HCT116 (cell line): Measurements from ENCODE around the gene REEP5. TPM values are rescaled to one million over a fixed set of nuclear protein-coding genes. Genes with fewer than 3 reads are reported as not detected.

Experiments
- ATAC-seq: fragments of 200-7000 bp; cut with Tn5 transposase; 2 replicates; pipeline ENCODE4 v1.9.1; 2020; ENCODE audit warnings: mild to moderate bottlenecking, moderate library complexity
- BruUV-seq: library from RNA; stranded (reverse); fragments of 400-500 nt; replicated peaks from 2 replicates; lab custom pipeline; 2021; lab: Mats Ljungman, UMichigan
- CTCF ChIA-PET: fragments of 300-600 bp; sonication (Branson Sonifier 250); formaldehyde crosslinking; loops from one replicate; lab custom pipeline; 2021; ENCODE audit warnings: antibody characterized with exemption; lab: Charles Lee
- POLR2A ChIA-PET: fragments of 300-600, 350-600 bp; sonication (Branson Sonifier 250); formaldehyde crosslinking; loops from one replicate; lab custom pipeline; 2021; ENCODE audit warnings: antibody characterized with exemption; lab: Charles Lee
- RAD21 ChIA-PET, 2 experiments: fragments of 300-600 bp; sonication (Branson Sonifier 250); formaldehyde crosslinking; loops; one replicate each; lab custom pipeline; 2023; ENCODE audit warnings: low total read pairs in 2 of 2; ENCODE audit not compliant: uncharacterized antibody in 2 of 2, unreplicated experiment in 2 of 2, low non-redundant PET in 1 of 2; lab: Charles Lee
- DNase-seq: peaks from one replicate; pipeline ENCODE4 v3.0.0-alpha.2; 2010; ENCODE audit warnings: low read depth, low spot score
- H2AFZ ChIP-seq: fragments of 200-600 bp; shearing (Covaris generic), sonication (generic); 2 replicates; pipeline ENCODE4 v1.6.1; 2017; ENCODE audit warnings: low read depth, mixed run types, mixed read lengths, antibody characterized with exemption, low read length; ENCODE audit not compliant: poor library complexity, severe bottlenecking
- H3K27ac ChIP-seq: 2 replicates; pipeline ENCODE4 v1.5.1; 2012; ENCODE audit warnings: low read depth, low read length
- H3K27me3 ChIP-seq: fragments of 200-600 bp; sonication (generic); 2 replicates; pipeline ENCODE4 v1.6.1; 2016; ENCODE audit warnings: mixed run types, low read length, mixed read lengths; ENCODE audit not compliant: insufficient read depth
- H3K36me3 ChIP-seq, 2 experiments: fragments of 200-500 bp in 1 of 2; fragments of 200-600 bp in 1 of 2; sonication (Bioruptor generic) in 1 of 2; sonication (generic) in 1 of 2; 2 replicates each; pipeline versions ENCODE4 v1.5.1 to v1.6.1; 2014 to 2016; ENCODE audit warnings: low read length in 2 of 2, inconsistent platforms in 1 of 2, mixed read lengths in 1 of 2, mixed run types in 1 of 2; ENCODE audit not compliant: insufficient read depth in 2 of 2, control insufficient read depth in 1 of 2
- H3K4me1 ChIP-seq, 2 experiments: fragments of 200-600 bp in 1 of 2; sonication (generic) in 1 of 2; 2 replicates each; pipeline versions ENCODE4 v1.5.1 to v1.6.1; 2012 to 2017; ENCODE audit warnings: low read length in 2 of 2, inconsistent platforms in 1 of 2, mild to moderate bottlenecking in 1 of 2, mixed read lengths in 1 of 2, mixed run types in 1 of 2, moderate library complexity in 1 of 2; ENCODE audit not compliant: insufficient read depth in 2 of 2, control insufficient read depth in 1 of 2
- H3K4me2 ChIP-seq: fragments of 200-600 bp; sonication (generic); 2 replicates; pipeline ENCODE4 v1.6.1; 2017; ENCODE audit warnings: mixed run types, low read length, mixed read lengths
- H3K4me3 ChIP-seq, 2 experiments: fragments of 200-600 bp in 1 of 2; sonication (generic) in 1 of 2; replicated peaks in 1 of 2; 2 replicates each; pipeline ENCODE4 v1.5.1; 2011 to 2016; ENCODE audit warnings: low read length in 2 of 2, control low read depth in 1 of 2, low read depth in 1 of 2, mild to moderate bottlenecking in 1 of 2, mixed read lengths in 1 of 2, mixed run types in 1 of 2
- H3K79me2 ChIP-seq: fragments of 200-600 bp; sonication (generic); 2 replicates; pipeline ENCODE4 v1.6.1; 2017; ENCODE audit warnings: mild to moderate bottlenecking, mixed run types, low read length, moderate library complexity, mixed read lengths; ENCODE audit not compliant: insufficient read depth
- H3K9ac ChIP-seq: fragments of 200-600 bp; sonication (generic); 2 replicates; pipeline ENCODE4 v1.6.1; 2016; ENCODE audit warnings: low read length, mixed read lengths
- H3K9me2 ChIP-seq: fragments of 200-600 bp; sonication (generic), shearing (Covaris generic); 2 replicates; pipeline ENCODE4 v1.6.1; 2017; ENCODE audit warnings: mixed run types, mild to moderate bottlenecking, moderate library complexity; ENCODE audit not compliant: insufficient read depth
- H3K9me3 ChIP-seq, 2 experiments: fragments of 200-500 bp in 1 of 2; fragments of 200-600 bp in 1 of 2; sonication (Bioruptor generic) in 1 of 2; sonication (generic) in 1 of 2; 2 replicates each; pipeline ENCODE4 v1.6.1; 2014 to 2017; ENCODE audit warnings: low read length in 2 of 2, mixed read lengths in 2 of 2, inconsistent platforms in 1 of 2, low read depth in 1 of 2, mild to moderate bottlenecking in 1 of 2, mixed run types in 1 of 2, moderate library complexity in 1 of 2; ENCODE audit not compliant: control insufficient read depth in 1 of 2, insufficient read depth in 1 of 2
- H4K20me1 ChIP-seq: fragments of 200-600 bp; sonication (generic), shearing (Covaris generic); 2 replicates; pipeline ENCODE4 v1.6.1; 2017; ENCODE audit warnings: mixed run types, mild to moderate bottlenecking, moderate library complexity; ENCODE audit not compliant: insufficient read depth
- ELF1 ChIP-seq: IDR thresholded peaks from 2 replicates; pipeline ENCODE4 v1.6.1; 2012; ENCODE audit warnings: low read depth, borderline replicate concordance
- EZH2phosphoT487 ChIP-seq: fragments of 200-600 bp; IDR thresholded peaks from 2 replicates; pipeline ENCODE4 v1.6.1; 2018; ENCODE audit warnings: antibody characterized with exemption, borderline replicate concordance
- RAD21 ChIP-seq: IDR thresholded peaks from 2 replicates; pipeline ENCODE4 v1.6.1; 2012; ENCODE audit warnings: low read depth, mild to moderate bottlenecking
- SIN3A ChIP-seq: IDR thresholded peaks from 2 replicates; pipeline ENCODE4 v1.6.1; 2012; ENCODE audit warnings: low read depth
- SP1 ChIP-seq: IDR thresholded peaks from 2 replicates; pipeline ENCODE4 v1.6.1; 2012; ENCODE audit warnings: low read depth
- TCF7L2 ChIP-seq: IDR thresholded peaks from 2 replicates; pipeline ENCODE4 v1.7.0; 2011; ENCODE audit warnings: borderline replicate concordance, inconsistent platforms; ENCODE audit not compliant: insufficient read depth, insufficient read length; ENCODE audit errors: extremely low read depth
- ZFX ChIP-seq: fragments of 450-650 bp; IDR thresholded peaks from 2 replicates; pipeline ENCODE4 v1.6.1; 2017
- intact Hi-C: fragments of 100-400 bp; cut with micrococcal nuclease; formaldehyde crosslinking; loops from 2 replicates; pipeline ENCODE4 v1.10.0; 2022
- total RNA-seq: library from RNA; stranded (reverse); gene quantifications from one replicate; pipeline ENCODE4 v1.2.1, GENCODE V29; 2021; ENCODE audit not compliant: unreplicated experiment
- TF ChIP-seq, protein P1 (sequence below), 3 experiments: fragments of 200-600 bp in 1 of 3; sonication (generic) in 1 of 3; IDR thresholded peaks in 2 of 3; conservative IDR thresholded peaks in 1 of 3; 2 replicates each; pipeline ENCODE4 v1.5.1; 2012 to 2017; ENCODE audit warnings: low read depth in 2 of 3, low read length in 2 of 3, antibody characterized with exemption in 1 of 3, borderline replicate concordance in 1 of 3, control low read depth in 1 of 3, mild to moderate bottlenecking in 1 of 3, mixed read lengths in 1 of 3, mixed run types in 1 of 3, moderate library complexity in 1 of 3; ENCODE audit not compliant: insufficient read depth in 1 of 3
- TF ChIP-seq, protein P2 (sequence below): IDR thresholded peaks from 2 replicates; pipeline ENCODE4 v1.6.1; 2011; ENCODE audit warnings: mild to moderate bottlenecking, low read length, moderate library complexity; ENCODE audit not compliant: insufficient replicate concordance; ENCODE audit errors: extremely low read depth
- TF ChIP-seq, protein P3 (sequence below): IDR thresholded peaks from 2 replicates; pipeline ENCODE4 v1.6.1; 2012; ENCODE audit warnings: low read depth

Gene REEP5
- total RNA-seq, 1 experiment from 2014 or later, result 71.7 TPM

DNA sequence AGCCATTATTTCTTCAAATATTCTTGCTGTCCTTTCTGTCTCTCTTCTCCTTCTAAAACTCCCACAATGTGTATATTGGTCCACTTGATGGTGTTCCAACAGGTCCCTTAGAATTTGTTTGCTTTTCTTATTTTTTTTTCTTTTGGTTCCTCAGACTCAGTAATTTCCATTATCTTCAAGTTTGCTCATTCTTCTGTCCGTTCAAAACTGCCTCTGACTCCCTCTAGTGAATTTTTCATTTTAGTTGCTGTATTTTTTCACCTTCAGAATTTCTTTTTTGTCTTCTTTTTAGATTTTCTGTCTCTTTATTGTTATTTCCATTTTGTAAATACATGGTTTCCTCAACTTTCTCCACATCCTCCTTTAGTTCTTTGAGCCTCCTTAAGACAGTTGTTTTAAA is 67.4 kb downstream of the REEP5 start:
- RAD21 ChIA-PET, result no interaction called here
- no peak overlapping the region for H3K4me3 ChIP-seq
- H3K9me2 ChIP-seq, result no peaks in the 10 kb centered on the region
- H3K27me3 ChIP-seq, result no peaks in the 10 kb centered on the region
- CTCF ChIA-PET, result no interaction called here
- no TSS peak for BruUV-seq
- DNase-seq (no peak), ATAC-seq (no peak)
- no peaks in the 10 kb centered on the region for H3K9me3 ChIP-seq
- no peak overlapping the region for H3K4me2 ChIP-seq
- intact Hi-C loops, result no loop called here
- no peak overlapping the region for H3K27ac ChIP-seq
- H3K79me2 ChIP-seq, result no peaks in the 10 kb centered on the region
- TF ChIP-seq, protein P1, sequence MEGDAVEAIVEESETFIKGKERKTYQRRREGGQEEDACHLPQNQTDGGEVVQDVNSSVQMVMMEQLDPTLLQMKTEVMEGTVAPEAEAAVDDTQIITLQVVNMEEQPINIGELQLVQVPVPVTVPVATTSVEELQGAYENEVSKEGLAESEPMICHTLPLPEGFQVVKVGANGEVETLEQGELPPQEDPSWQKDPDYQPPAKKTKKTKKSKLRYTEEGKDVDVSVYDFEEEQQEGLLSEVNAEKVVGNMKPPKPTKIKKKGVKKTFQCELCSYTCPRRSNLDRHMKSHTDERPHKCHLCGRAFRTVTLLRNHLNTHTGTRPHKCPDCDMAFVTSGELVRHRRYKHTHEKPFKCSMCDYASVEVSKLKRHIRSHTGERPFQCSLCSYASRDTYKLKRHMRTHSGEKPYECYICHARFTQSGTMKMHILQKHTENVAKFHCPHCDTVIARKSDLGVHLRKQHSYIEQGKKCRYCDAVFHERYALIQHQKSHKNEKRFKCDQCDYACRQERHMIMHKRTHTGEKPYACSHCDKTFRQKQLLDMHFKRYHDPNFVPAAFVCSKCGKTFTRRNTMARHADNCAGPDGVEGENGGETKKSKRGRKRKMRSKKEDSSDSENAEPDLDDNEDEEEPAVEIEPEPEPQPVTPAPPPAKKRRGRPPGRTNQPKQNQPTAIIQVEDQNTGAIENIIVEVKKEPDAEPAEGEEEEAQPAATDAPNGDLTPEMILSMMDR (IDR thresholded peaks at IDR 0.05 in 2 of 3, conservative IDR thresholded peaks at IDR 0.05 in 1 of 3; ENCODE audit: borderline replicate concordance in 1 of 3, insufficient read depth in 1 of 3, low read depth in 2 of 3, low read length in 2 of 3), result no peak
- no peak overlapping the region for H3K9ac ChIP-seq
- H4K20me1 ChIP-seq, result no peaks in the 10 kb centered on the region
- no peaks in the 10 kb centered on the region for H3K36me3 ChIP-seq
- H2AFZ ChIP-seq, result no peak overlapping the region
- H3K4me1 ChIP-seq, result no peaks in the 10 kb centered on the region
- POLR2A ChIA-PET, result no interaction called here

DNA sequence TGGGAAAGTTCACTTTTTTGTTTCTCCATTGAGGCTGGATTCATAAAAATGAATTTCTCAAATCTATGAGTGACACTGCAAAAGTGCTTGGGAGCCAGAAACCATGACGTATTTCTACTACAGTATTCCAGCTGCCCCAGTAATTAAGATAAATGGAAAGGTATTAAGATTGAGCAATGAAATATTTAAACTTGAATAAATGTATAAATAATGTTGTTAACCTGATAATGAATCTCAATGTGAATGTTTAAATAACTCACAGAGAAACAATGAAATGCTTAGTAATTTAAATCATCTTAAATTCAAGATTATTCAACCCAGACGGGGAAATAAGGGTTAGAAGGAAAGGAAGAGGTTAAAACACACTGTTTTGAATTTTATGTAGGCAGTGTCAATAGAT is 72.1 kb downstream of the REEP5 start:
- Histone ChIP-seq H3K9ac (no peak overlapping the region), H3K27ac (no peak overlapping the region), H2AFZ (no peak overlapping the region), H3K79me2 (no peaks in the 10 kb centered on the region), H3K9me2 (no peaks in the 10 kb centered on the region), H3K9me3 (no peaks in the 10 kb centered on the region), H3K4me1 (peaks cover 0 to 4% of the 10 kb centered on the region in 2 experiments; a peak in 1 of 4 replicates), H3K27me3 (no peaks in the 10 kb centered on the region), H3K4me3 (no peak overlapping the region), H4K20me1 (no peaks in the 10 kb centered on the region), H3K4me2 (no peak overlapping the region), H3K36me3 (no peaks in the 10 kb centered on the region)
- ChIA-PET CTCF (no interaction called here), POLR2A (no interaction called here), RAD21 (no interaction called here)
- no TSS peak for BruUV-seq
- intact Hi-C loops, result loop anchor here (5.0 to 10.0 kb wide), 2 partner anchors 298 to 655 kb away; no protein-coding TSS in a partner anchor
- no peak for ATAC-seq
- no peak for DNase-seq
- no peak for TF ChIP-seq TCF7L2
- no peak for TF ChIP-seq ELF1
- TF ChIP-seq RAD21, result no peak
- TF ChIP-seq ZFX, result no peak
- TF ChIP-seq EZH2phosphoT487, result no peak
- TF ChIP-seq SP1, result no peak
- TF ChIP-seq, protein P2, sequence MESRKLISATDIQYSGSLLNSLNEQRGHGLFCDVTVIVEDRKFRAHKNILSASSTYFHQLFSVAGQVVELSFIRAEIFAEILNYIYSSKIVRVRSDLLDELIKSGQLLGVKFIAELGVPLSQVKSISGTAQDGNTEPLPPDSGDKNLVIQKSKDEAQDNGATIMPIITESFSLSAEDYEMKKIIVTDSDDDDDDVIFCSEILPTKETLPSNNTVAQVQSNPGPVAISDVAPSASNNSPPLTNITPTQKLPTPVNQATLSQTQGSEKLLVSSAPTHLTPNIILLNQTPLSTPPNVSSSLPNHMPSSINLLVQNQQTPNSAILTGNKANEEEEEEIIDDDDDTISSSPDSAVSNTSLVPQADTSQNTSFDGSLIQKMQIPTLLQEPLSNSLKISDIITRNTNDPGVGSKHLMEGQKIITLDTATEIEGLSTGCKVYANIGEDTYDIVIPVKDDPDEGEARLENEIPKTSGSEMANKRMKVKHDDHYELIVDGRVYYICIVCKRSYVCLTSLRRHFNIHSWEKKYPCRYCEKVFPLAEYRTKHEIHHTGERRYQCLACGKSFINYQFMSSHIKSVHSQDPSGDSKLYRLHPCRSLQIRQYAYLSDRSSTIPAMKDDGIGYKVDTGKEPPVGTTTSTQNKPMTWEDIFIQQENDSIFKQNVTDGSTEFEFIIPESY, result no peak
- no peak for TF ChIP-seq SIN3A
- TF ChIP-seq, protein P3, sequence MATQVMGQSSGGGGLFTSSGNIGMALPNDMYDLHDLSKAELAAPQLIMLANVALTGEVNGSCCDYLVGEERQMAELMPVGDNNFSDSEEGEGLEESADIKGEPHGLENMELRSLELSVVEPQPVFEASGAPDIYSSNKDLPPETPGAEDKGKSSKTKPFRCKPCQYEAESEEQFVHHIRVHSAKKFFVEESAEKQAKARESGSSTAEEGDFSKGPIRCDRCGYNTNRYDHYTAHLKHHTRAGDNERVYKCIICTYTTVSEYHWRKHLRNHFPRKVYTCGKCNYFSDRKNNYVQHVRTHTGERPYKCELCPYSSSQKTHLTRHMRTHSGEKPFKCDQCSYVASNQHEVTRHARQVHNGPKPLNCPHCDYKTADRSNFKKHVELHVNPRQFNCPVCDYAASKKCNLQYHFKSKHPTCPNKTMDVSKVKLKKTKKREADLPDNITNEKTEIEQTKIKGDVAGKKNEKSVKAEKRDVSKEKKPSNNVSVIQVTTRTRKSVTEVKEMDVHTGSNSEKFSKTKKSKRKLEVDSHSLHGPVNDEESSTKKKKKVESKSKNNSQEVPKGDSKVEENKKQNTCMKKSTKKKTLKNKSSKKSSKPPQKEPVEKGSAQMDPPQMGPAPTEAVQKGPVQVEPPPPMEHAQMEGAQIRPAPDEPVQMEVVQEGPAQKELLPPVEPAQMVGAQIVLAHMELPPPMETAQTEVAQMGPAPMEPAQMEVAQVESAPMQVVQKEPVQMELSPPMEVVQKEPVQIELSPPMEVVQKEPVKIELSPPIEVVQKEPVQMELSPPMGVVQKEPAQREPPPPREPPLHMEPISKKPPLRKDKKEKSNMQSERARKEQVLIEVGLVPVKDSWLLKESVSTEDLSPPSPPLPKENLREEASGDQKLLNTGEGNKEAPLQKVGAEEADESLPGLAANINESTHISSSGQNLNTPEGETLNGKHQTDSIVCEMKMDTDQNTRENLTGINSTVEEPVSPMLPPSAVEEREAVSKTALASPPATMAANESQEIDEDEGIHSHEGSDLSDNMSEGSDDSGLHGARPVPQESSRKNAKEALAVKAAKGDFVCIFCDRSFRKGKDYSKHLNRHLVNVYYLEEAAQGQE, result no peak
